ENCODE measurements around the gene PTPRR.

GRCh38 chr12:70788774-70789173 is 131.8 kb downstream of the PTPRR start:
- TF ChIP-seq, protein P1, sequence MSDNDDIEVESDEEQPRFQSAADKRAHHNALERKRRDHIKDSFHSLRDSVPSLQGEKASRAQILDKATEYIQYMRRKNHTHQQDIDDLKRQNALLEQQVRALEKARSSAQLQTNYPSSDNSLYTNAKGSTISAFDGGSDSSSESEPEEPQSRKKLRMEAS (IDR thresholded peaks at IDR 0.05; ENCODE audit: insufficient read depth, insufficient read length) = no peak
- TF ChIP-seq, protein P2, sequence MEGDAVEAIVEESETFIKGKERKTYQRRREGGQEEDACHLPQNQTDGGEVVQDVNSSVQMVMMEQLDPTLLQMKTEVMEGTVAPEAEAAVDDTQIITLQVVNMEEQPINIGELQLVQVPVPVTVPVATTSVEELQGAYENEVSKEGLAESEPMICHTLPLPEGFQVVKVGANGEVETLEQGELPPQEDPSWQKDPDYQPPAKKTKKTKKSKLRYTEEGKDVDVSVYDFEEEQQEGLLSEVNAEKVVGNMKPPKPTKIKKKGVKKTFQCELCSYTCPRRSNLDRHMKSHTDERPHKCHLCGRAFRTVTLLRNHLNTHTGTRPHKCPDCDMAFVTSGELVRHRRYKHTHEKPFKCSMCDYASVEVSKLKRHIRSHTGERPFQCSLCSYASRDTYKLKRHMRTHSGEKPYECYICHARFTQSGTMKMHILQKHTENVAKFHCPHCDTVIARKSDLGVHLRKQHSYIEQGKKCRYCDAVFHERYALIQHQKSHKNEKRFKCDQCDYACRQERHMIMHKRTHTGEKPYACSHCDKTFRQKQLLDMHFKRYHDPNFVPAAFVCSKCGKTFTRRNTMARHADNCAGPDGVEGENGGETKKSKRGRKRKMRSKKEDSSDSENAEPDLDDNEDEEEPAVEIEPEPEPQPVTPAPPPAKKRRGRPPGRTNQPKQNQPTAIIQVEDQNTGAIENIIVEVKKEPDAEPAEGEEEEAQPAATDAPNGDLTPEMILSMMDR (IDR thresholded peaks at IDR 0.05; ENCODE audit: extremely low read depth in 1 of 2, insufficient read depth in 1 of 2, low read depth in 1 of 2, low read length in 2 of 2) = no peak
- no peak for TF ChIP-seq POLR2AphosphoS5 (IDR thresholded peaks at IDR 0.05; ENCODE audit: insufficient read depth, low read depth, low read length)
- TF ChIP-seq JUN (IDR thresholded peaks at IDR 0.05; ENCODE audit: borderline replicate concordance, insufficient read depth, insufficient read length, low read depth) = no peak
- TF ChIP-seq MYC (IDR thresholded peaks at IDR 0.05; ENCODE audit: low read depth, low read length) = no peak
- no peak for TF ChIP-seq POLR2A (IDR thresholded peaks at IDR 0.05; ENCODE audit: low read depth, low read length)
- TF ChIP-seq GATA2 (IDR thresholded peaks at IDR 0.05; ENCODE audit: insufficient read depth, insufficient read length, low read depth, low read length) = no peak
